PC-9 (cell line): ENCODE measurements around the gene NUCB2. TPM values are rescaled to one million over a fixed set of nuclear protein-coding genes. Genes with fewer than 3 reads are reported as not detected.

ENCODE experiments used
- BruUV-seq: library from RNA; stranded (reverse); fragments of 400-500 nt; replicated peaks from 2 replicates; lab custom pipeline; 2021; lab: Mats Ljungman, UMichigan
- CTCF ChIA-PET: fragments of 300-600 bp; sonication (Branson Sonifier 250); formaldehyde crosslinking; loops from one replicate; lab custom pipeline; 2022; ENCODE audit warnings: antibody characterized with exemption; lab: Charles Lee
- POLR2A ChIA-PET: fragments of 300-600 bp; sonication (Branson Sonifier 250); formaldehyde crosslinking; loops from one replicate; lab custom pipeline; 2022; ENCODE audit warnings: antibody characterized with exemption; ENCODE audit not compliant: unreplicated experiment; lab: Charles Lee
- DNase-seq, 2 experiments: peaks; one replicate each; pipeline versions ENCODE4 v3.0.0 to v3.0.0-alpha.2; 2015 to 2022; ENCODE audit warnings: mixed read lengths in 1 of 2
- H2AFZ ChIP-seq: fragments of 200-600 bp; sonication (generic); 2 replicates; pipeline ENCODE4 v1.8.1; 2017; ENCODE audit warnings: antibody characterized with exemption
- H3F3A ChIP-seq: fragments of 200-600 bp; sonication (generic); 2 replicates; pipeline ENCODE4 v1.8.1; 2017; ENCODE audit warnings: antibody characterized with exemption, mild to moderate bottlenecking, low read depth; ENCODE audit not compliant: insufficient read depth
- H3K27ac ChIP-seq: fragments of 200-600 bp; sonication (generic); 2 replicates; pipeline ENCODE4 v1.6.1; 2016; ENCODE audit warnings: mixed run types
- H3K27me3 ChIP-seq: fragments of 200-600 bp; sonication (generic); 2 replicates; pipeline ENCODE4 v1.6.1; 2016; ENCODE audit warnings: low read depth, mixed run types; ENCODE audit not compliant: insufficient read depth
- H3K36me3 ChIP-seq: fragments of 200-600 bp; sonication (generic); 2 replicates; pipeline ENCODE4 v1.6.1; 2016; ENCODE audit warnings: low read depth, mixed run types
- H3K4me1 ChIP-seq: fragments of 200-600 bp; sonication (generic); replicated peaks from 2 replicates; pipeline ENCODE4 v1.6.1; 2016; ENCODE audit warnings: mixed run types; ENCODE audit not compliant: insufficient read depth
- H3K4me2 ChIP-seq: fragments of 200-600 bp; sonication (generic); 2 replicates; pipeline ENCODE4 v1.6.1; 2017; ENCODE audit warnings: mixed run types
- H3K4me3 ChIP-seq: fragments of 200-600 bp; sonication (generic); 2 replicates; pipeline ENCODE4 v1.6.1; 2016; ENCODE audit warnings: mixed run types
- H3K79me2 ChIP-seq: fragments of 200-600 bp; sonication (generic); 2 replicates; pipeline ENCODE4 v1.6.1; 2017; ENCODE audit warnings: low read depth, mixed run types
- H3K9me2 ChIP-seq: fragments of 200-600 bp; sonication (generic); 2 replicates; pipeline ENCODE4 v1.8.1; 2017; ENCODE audit warnings: mild to moderate bottlenecking; ENCODE audit not compliant: insufficient read depth
- H3K9me3 ChIP-seq: fragments of 200-600 bp; sonication (generic); 2 replicates; pipeline ENCODE4 v1.8.1; 2016; ENCODE audit warnings: low read depth; ENCODE audit not compliant: insufficient read depth
- H4K20me1 ChIP-seq: fragments of 200-600 bp; sonication (generic); 2 replicates; pipeline ENCODE4 v1.8.1; 2017; ENCODE audit not compliant: insufficient read depth
- EZH2 ChIP-seq: fragments of 200-600 bp; sonication (generic); IDR thresholded peaks from 2 replicates; pipeline ENCODE4 v1.8.0; 2017; ENCODE audit warnings: antibody characterized with exemption, low read depth
- intact Hi-C: fragments of 100-400 bp; cut with micrococcal nuclease; formaldehyde crosslinking; loops from one replicate; pipeline ENCODE4 v1.10.0; 2022; ENCODE audit not compliant: unreplicated experiment
- total RNA-seq: library from RNA; stranded (reverse); gene quantifications from 2 replicates; pipeline ENCODE4 v1.2.3, GENCODE V29; 2021
- TF ChIP-seq, protein P1 (sequence below): fragments of 200-600 bp; sonication (generic); conservative IDR thresholded peaks from 2 replicates; pipeline ENCODE4 v1.6.1; 2017; ENCODE audit warnings: mixed run types, antibody characterized with exemption, mild to moderate bottlenecking, moderate library complexity

NUCB2 gene
- total RNA-seq, 1 experiment from 2014 or later, result 29.7 TPM

DNA sequence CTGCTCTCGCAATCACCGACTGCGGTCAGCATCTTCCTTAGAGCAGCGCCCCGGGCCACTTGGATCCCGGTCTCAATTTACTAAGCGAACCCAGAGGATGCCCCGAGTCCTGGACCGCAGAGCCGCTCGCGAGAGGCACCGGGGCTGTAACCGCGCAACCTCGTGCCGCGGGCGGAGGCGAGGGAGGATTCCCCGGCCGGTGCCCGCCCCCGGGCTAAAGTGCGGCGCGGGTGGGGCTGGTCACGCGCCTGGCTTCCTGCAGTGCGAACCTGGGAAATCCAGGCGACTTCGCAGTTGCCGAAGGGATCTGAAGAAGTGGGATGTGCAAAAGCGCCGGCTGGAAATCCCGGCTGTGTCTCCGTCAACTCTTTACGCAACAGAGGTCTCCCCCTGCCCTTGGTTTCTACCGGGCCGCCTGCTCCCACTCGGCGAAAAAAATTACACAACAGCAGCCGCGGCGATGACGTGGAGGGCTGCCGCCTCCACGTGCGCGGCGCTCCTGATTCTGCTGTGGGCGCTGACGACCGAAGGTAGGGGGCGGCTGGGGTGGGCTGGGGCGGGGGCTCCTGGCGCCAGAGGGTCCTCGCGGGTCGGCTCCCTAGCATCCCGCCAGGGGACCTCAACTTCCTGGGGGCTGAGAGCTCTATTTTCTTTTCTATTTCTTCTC lies 75.1 kb downstream of the NUCB2 start, which contains the start of gene NCR3LG1:
TSS of gene NCR3LG1 (plus strand) at position 291 of the 667 bp plus-strand sequence. CDS start at position 461, 170 bp downstream.
- Histone ChIP-seq H4K20me1 (no peaks in the 10 kb centered on the region), H3K9me3 (no peaks in the 10 kb centered on the region), H3K4me3 (peak within 1 kb of the TSS; percentile 72), H3K27ac (no peak within 1 kb of the TSS), H3K36me3 (no peaks in the 10 kb centered on the region), H3K79me2 (no peaks in the 10 kb centered on the region), H3K4me1 (0 out of 2 replicates have a peak, but pooled peaks cover 4% of the 10 kb centered on the region), H3K4me2 (peak within 1 kb of the TSS; percentile 84), H3K27me3 (no peaks in the 10 kb centered on the region), H3K9me2 (no peaks in the 10 kb centered on the region), H3F3A (peaks cover 30% of the 10 kb centered on the region), H2AFZ (peak within 1 kb of the TSS; percentile 98)
- ChIA-PET POLR2A (interaction anchor here (0.6 to 0.7 kb wide), 3 partner anchors 88 to 639 kb away, joined by 4 to 15 read pairs (median 7); no protein-coding TSS in a partner anchor), CTCF (interaction anchor here (0.6 to 0.7 kb wide), 2 partner anchors 50 to 87 kb away, joined by 3 to 9 read pairs; no protein-coding TSS in a partner anchor)
- no TSS peak for BruUV-seq
- intact Hi-C loops, result loop anchor here (5.0 kb wide), 1 partner anchor 119 kb away; no protein-coding TSS in a partner anchor
- no peak for TF ChIP-seq EZH2
- TF ChIP-seq, protein P1, sequence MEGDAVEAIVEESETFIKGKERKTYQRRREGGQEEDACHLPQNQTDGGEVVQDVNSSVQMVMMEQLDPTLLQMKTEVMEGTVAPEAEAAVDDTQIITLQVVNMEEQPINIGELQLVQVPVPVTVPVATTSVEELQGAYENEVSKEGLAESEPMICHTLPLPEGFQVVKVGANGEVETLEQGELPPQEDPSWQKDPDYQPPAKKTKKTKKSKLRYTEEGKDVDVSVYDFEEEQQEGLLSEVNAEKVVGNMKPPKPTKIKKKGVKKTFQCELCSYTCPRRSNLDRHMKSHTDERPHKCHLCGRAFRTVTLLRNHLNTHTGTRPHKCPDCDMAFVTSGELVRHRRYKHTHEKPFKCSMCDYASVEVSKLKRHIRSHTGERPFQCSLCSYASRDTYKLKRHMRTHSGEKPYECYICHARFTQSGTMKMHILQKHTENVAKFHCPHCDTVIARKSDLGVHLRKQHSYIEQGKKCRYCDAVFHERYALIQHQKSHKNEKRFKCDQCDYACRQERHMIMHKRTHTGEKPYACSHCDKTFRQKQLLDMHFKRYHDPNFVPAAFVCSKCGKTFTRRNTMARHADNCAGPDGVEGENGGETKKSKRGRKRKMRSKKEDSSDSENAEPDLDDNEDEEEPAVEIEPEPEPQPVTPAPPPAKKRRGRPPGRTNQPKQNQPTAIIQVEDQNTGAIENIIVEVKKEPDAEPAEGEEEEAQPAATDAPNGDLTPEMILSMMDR, result peak; percentile 16; the same call in 1 of the 2 replicates
- peak; percentile 24 to 46 for DNase-seq

DNA sequence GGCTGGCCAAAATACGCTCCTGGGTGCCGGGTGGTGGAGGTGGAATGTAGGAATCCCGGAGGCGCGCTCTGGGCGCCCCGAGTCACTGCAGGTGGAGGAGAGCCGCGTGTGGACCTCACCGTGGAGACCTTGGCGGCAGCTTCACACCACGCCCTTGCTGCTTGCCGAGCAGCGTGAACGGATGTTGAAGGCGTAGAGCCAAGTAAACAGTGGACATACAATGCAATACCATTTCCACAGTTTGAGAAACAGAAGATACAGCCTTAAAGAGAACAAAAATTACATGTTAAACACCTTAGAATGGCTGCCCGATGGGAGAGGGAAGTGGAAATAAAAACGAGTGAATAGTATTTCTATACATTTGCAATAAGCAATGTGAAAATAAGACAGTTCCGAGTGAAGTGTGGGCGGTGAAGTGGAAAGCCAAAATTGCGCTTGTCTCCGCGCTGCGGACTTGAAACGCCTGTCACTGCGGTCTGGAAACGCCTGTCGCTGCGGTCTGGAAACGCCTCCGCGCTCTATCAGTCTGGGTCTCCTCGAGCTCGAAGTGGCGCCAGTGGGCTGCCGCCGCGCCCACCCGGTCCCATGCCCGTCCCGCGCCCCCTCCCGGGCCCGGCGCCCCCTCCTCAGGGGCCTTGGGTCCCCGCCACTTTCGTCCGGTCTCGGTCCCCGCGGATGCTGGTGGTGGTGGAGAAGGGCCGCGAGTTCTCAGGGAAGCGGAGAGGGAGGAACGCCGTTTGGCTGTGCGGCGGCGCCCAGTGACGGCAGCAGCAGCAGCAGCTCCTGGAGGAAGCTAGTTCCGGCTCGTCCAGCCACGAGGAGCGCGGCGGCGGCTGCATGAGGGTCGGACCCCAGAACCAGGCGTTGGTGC lies 76.6 kb downstream of the NUCB2 start:
- H3K36me3 ChIP-seq, result no peaks in the 10 kb centered on the region

More for the DNA sequence above, 76.6 kb downstream of the NUCB2 start:
- H3K27ac ChIP-seq, result no peak overlapping the region
- 0 out of 2 replicates have a peak, but pooled peaks cover 4% of the 10 kb centered on the region for H3K4me1 ChIP-seq
- TF ChIP-seq, protein P1, result no peak
- TF ChIP-seq EZH2, result no peak
- no peaks in the 10 kb centered on the region for H3K9me2 ChIP-seq
- ChIA-PET POLR2A (no interaction called here), CTCF (no interaction called here)
- peak overlapping the region; percentile 72 for H3K4me3 ChIP-seq
- H3F3A ChIP-seq, result peaks cover 30% of the 10 kb centered on the region
- H3K9me3 ChIP-seq, result no peaks in the 10 kb centered on the region
- H2AFZ ChIP-seq, result peak overlapping the region; percentile 98
- DNase-seq, result peak; percentile 42 to 51
- no TSS peak for BruUV-seq
- no peaks in the 10 kb centered on the region for H3K79me2 ChIP-seq
- intact Hi-C loops, result loop anchor here (5.0 kb wide), 1 partner anchor 121 kb away; no protein-coding TSS in a partner anchor
- no peaks in the 10 kb centered on the region for H3K27me3 ChIP-seq
- peak overlapping the region; percentile 84 for H3K4me2 ChIP-seq
- no peaks in the 10 kb centered on the region for H4K20me1 ChIP-seq
